Activated naive CD4-positive, alpha-beta T cell treated with anti-CD3 and anti-CD28 coated beads, Interleukin-2, amount 50 U/mL, for 16 hours (primary cell): Measurements from ENCODE around the gene FGF3.

Experiments used
- DNase-seq: peaks from one replicate; pipeline ENCODE4 v3.0.0-alpha.2; 2020

Gene FGF3

DNA sequence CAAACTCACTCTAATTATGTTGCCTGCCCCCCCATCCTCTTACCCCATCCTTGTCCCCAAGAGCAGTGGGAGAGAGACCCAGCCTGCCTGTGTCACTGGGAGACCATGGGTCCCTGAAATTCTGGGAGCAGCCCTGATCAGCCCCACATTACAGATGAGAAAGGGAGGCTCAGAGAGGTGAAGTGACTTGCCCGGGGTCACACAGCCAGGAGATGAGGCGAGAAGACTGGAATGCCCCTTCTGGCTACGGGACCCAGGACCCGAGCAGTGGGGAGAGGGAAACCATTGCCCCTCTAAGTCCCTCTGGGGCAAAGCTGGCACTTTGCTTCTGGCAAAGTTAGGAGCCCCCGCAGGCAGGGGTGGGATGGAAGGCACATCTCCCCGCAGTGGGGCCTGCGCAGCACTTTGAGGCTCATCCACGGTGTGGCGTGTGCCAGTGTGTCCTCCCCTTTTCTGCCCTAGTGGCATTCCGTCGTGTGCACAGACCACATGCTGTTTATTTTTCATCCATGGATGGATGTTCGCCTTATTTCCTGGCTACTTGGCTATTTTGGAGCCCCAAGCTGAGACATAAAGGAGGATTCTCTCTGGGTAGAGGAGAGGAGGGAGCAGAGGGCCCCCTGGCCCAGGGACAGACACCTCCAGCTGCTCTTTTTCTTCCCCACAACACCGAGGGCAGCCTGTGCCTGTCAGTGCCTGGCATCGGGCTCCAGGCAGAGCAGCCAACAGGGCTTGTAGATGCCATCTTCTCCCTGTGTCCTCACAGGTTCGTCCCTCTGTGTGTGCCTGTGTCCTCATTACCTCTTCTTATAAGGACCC lies 3.7 kb upstream of the FGF3 start:
- DNase-seq, result no peak

DNA sequence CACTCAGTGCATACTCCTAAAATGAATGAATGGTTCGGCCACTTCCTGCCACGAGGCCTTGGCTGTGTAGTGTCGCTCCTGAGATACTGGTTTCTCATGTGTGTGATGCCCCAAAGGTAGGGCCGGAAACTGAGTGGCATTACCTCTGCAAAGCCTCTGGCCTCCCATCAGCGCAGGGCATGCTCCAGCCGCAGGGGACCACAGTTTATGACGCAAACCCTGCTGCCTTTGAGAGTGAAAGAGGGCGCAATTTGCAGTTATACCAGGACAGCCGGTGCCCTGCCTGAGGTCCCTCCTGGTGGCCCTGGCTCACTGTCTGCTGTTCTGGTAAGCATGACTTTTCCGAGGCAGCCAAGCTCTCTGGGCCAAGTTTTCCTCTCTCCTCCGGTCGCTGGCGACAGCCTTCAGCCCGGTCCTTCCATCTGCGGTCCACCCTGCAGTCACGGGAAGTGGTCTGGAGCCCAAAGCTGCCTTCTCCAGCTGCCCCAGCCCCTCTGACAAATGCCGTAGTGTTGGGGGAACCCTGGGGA lies 2.4 kb upstream of the FGF3 start:
- DNase-seq, result no peak

DNA sequence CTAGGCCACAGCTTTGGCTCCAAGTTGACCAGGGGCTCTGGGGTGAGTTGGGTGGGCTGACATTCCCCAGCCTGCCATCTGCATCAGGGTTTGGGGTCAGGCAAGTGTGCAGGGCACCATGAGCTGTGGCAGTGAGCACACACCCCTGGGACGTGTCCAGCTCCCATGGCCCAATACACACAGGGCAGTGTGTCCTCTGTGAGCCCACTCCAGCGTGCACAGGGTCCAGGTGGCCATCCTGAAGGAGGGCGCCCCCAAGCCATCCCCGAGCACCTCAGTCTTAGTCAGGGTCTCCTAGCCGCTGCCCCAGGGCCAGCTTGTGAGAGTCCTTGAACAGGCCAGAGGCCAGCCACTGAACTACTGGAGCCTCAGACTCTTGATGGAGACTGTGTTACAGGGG lies 1.2 kb upstream of the FGF3 start:
- DNase-seq, result no peak

DNA sequence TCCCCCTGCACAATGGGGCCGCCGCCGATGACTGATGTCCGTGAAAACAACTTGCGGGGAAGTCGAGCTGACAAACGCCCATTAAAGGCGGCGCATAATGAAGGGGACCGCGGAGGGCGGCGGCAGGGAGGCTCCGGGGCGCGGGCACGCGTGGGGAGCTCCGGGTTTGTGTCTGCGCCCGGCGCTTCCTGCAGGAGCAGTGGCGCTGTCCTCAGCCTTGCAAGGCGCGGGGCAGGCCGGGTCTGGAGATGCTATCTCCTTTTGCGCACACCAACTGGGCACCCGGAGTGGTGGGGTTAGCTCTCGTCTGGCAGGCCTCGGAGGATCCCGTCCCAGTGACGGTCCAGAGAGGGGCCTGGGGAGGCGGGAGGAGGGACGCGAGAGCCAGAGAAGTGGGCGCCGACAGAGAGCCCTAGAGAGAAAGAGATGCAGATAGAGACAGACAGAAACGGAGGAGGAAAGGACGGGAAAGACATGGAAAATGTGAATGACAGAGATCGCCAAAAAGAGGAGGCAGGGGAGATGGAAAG lies 390 bp upstream of the FGF3 start:
- DNase-seq, result no peak

DNA sequence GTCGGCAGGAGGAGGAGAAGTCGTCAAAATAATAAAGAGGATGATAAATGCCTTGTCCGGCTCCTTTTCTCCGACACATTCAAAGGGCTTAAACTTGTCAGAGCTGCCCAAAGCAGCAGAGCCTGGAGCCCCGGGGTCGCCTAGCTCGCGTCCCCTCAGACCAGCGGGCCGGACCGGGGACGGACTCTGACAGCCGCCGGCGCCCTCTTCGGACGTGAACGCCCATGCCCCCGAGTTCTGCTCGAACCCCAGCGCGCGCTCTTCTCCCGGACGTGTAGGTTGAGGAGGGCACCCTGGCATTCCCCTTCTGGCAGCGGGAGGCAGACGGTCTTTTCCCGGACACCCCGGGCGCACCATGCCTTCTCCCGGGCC lies 999 bp downstream of the FGF3 start:
- no peak for DNase-seq

DNA sequence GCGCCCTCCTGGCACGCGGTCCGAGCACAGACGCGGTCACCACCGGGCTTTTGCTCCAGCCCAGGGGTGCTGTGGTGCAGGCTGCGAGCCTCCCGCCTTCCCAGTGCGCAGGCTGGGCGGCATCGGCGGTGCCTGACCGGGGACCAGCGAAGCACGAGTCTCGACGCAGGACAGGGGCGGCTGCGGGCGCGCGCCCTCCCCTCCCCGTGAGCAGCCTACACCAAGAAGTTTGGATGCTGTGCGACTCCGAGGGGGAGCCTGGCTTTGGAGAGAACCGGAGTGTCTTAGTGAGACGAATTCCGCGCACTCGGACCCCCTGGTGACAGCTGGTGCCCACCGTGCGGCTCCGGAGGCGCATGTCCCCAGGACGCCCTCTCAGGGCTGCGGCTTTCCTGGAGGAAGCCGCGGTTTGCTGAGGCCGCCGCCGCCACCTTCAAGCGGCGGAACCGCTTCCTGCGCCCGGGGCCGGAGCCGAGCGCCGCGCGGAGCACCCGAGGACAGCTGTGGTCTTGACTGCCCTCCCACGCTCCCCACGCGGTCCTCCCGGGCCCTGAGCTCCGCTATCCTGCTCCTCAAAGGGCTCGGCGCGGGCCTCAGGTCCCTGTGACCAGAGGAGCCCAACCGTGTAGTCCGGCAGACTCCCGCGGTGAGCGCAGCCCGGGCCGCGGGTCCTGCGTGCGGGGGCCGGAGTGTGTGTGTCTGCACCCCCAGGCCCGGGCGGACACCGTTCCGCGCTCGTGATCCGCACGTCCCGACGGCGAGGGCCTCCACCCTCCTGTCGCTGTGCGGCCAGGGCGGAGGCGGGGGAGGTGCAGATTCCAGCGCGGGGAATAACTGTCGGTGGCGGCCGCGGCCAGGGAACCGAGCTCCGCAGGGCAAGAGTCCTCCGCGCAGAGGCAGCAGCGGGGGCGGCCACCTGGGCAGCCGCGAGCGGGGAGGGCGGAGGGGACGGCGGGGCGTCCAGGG lies 1.7 kb downstream of the FGF3 start:
- DNase-seq, result no peak

DNA sequence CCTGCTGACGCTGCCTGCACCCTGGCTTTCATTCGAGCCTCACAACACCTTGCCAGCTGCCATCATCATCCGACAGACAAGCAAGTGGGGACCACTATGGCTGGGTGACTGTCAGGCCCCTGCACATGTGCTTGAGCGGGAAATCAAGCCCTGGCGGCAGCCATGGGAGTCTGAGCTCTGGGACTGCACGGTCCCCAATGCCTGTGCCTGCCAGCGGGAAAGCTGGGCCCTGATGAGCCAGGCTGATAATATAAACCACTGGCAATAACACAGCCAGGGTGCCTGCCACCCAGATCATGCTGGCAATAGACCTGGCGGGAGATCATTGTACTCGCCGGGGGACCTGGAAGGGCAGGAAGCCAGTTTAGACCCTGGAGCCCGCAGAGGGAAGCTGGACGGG lies 2.5 kb downstream of the FGF3 start:
- DNase-seq, result no peak

DNA sequence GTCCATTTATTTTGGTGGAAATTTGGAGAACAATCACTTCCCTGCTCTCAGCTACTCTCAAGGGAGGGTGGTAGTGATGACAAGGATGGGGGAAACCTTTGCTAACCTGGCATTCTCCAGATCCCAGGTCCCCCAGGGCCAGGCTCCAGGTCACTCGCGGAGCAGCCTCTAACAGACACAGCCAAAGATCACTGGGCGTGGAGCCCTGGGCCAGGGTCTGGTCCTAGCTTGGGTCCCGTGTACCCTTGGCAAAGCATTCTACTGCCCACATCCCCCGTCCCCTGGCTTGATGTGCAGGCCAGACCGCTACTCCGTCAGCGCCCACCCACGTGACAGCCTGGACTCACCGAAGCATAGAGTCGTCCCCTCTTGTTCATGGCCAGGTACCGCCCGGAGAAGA lies 3.2 kb downstream of the FGF3 start:
- DNase-seq, result no peak

DNA sequence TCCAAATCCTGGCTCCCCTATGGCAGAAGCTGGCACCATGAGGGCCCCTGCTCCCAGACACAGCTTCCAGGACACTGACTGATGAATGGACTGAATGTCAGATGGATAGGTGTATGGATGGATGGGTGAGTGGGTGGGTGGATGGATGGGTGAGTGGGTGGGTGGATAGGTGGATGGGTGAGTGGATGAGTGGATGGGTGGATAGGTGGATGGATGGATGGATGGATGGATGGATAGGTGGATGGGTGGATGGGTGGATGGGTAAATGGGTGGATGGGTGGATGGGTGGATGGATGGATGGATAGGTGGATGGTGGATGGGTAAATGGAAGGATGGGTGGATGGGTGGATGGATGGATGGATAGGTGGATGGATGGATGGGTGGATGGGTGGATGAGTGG lies 4.3 kb downstream of the FGF3 start:
- DNase-seq, result no peak

DNA sequence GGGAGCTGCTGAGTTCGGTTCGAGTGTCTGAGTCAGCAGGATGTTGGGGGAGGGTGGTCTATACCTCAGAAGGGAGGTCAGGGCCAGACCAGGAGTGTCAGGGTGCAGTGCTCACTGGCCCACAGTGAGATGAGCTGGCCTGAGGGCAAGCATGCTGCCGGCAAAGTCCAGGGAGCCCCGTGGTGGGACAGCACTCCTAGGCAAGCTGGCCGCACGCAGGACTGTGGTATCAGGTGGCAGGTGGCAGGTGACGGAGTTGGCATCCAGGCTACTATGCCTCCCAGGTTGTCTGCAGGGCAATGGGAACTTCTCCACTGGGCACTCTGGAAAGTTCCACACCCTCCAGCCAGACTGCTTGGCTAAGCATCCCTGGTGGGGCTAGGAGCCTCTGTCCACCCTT lies 4.8 kb downstream of the FGF3 start:
- no peak for DNase-seq

DNA sequence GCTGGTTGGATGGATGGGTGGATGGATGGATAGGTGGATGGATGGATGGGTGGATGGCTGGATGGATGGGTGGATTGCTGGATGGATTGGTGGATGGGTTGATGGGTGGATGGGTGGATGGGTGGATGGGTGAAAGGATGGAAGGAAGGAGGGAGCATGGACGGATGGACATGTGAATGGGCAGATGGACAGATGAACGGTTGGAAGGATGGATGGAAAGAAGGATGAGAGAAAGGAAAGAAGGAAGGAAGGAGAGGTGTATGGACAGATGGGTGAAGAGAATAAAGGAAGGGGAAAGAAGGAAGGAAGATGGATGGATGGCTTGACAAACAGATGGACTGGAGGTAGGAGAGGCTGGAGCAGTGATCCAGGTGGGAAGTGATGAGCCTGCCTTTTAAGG lies 5.4 kb downstream of the FGF3 start:
- no peak for DNase-seq

DNA sequence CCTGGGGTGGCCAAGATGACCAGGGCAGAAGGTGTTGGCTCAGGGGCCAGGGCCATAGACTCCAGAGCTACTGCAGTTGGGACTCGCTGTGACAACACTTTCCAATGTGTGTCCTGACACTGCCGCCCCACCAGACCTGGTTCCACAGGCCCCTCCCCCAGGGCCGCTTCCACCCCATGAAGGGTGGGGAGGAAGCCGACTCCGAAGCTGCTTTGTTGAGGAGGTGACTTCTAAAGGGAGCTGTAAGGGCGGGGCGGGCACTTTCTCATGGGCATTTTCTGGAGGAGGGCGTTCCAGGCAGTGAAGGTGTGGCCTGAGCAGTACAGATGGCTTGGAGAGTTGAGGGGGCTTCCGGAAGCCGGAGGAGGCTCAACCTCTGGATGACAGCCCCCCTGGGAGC lies 6.3 kb downstream of the FGF3 start:
- no peak for DNase-seq

DNA sequence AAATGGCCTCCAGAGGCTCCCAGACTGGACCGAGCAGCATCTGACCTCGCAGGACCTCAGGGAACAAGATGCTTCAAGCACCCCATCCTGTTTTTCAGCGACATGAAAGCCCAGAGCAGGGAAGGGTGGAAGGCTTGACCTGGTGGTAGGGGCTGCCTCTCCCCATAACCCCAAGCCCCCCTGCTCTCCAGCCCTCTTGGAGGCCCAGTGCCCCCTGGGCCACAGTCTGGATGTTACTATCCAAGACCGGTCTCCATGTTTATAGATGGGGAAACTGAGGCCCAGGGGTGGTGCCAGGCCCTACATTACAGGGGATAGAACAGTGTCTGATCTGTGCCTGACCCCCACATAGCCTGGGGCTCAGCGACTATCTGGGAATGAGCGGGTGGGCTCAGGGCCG lies 7.0 kb downstream of the FGF3 start:
- DNase-seq, result no peak

DNA sequence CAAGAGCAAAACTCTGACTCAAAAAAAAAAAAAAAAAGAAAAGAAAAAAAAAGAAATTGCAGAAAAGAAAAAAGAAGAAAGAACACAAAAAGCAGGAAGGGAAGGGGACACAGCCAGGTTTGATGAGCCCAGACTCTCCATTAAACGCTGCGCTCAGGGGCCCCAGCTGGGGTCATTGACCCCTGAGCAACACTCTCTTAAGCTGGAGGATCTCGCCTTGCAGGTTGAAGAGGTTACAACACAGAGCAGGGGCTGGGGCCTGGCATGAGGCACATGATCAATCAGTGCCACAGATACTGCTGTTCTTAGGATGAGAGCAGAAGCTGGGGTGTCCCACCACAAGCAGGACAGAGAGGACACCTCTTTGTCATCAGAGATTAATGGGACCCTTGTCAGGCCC lies 7.8 kb downstream of the FGF3 start:
- no peak for DNase-seq

DNA sequence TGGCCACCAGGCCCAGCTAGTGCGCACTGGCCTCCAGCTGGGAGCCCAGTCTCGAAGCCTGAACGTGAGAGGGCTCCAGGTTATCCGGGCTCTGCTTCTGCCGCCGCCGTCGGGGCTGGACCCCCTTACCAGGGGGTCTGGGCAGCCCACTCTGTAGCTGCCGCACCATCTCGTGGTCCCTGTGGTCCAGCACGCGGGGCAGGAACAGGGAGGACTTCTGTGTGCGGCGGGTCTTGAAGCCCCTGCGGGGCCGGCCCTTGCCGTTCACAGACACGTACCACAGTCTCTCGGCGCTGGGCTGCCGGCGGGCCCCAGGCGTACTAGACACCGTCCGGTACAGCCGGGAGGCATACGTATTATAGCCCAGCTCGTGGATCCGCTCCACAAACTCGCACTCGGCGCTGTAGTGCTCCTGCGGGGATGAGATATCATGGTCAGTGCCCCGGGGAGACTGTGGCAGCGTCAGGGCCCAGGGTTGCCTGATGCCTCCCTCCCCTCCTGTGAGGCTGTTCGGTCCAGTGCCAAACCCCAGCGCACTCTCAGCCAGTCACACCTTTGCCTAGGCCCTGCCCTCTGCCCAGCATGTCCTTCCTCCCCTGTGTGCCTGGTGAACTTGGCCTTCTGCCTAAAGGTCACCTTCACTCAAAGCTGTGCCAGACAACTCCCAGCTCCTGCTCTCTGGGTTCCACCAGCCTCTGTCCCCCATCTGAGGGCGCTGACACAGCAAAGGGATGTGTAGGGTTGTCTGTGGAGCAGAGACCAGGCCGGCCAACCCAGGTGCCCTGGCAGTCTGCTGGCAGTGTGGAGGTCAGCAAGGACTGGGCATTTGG lies 8.7 kb downstream of the FGF3 start:
- DNase-seq, result no peak

DNA sequence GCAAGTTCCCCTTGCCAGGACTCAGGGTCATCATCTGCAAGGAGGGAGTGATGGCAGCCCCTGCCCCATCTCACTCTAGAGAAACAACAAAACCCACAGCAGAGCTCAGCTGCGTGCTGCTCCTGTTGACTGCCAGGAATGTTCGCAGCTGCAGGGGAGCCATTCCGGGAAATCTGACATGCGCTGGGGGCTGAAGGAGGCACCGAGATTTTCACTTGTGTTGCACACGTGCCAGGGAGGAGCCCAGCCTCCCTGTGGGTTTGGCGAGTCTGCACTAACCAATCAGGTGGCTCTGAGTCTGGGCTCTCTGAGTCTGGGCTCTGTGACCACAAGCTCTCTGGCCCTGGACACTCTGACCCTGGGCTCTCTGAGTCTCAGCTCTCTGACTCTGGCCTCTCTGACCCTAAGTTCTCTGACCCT lies 10.5 kb downstream of the FGF3 start:
- no peak for DNase-seq

DNA sequence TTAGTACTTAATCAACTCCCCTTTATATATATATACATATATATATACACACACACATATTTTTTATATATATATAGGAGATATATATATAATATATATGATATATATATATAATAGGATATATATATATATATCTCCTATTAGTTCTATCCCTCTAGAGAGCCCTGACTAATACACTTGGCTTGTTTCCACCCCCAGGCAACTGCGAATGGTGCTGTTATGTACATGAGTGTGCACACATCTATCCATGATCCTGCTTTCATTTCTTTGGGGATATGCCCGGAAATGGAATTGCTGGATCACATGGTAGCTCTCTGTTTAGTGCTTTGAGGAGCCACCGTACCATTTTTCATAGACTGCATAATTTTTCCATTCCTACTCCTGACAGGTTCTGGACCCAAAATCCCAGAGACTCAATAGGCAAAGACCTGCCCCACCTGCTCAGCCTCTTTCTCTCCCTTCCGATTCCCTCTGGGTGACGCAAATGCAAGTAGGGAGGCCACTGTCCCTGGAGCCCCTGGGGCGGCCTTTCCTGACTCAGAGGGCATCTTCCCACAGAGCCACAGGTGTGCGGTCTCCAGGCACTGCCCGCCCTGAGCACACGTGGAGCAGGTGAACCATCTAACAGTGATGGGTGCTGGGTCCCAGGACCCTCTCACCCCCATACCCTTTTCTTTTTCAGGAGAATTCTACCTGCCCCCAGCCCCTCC lies 12.0 kb downstream of the FGF3 start:
- no peak for DNase-seq

DNA sequence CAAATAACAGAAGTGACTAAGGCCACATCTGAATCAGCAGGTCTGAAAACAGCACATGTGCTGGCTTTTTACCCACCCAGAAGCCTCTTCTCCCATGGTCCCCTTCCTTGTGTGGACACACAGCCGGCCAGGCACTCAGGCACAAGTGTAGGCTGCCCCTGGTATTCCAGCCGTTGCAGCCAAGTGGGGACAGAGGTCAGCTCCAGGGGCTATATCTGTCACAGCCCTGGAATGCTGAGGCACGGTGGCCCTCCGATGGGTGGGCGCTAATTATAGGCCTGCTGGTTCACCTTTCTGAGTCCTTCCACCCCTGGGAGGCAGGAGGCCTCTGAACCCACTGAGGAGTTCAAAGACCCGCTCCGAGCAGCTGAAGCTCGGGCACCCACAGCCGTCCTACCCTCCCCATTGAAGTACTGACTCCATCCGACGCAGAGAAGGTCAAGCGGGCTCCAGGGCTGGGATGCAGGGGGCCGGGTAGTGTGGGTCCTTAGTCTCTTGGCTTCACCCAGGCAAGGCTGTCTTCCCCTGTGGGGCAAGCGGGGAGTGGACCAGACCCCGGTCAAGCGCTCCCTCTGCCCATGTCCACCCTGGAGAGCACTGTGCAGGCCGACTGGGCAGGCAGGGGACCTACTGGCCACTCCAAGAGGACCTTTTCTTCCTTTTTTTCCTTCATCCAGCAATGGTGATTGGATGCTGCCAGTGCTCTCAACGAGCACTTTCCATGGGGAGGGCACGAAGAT lies 14.3 kb downstream of the FGF3 start:
- no peak for DNase-seq

DNA sequence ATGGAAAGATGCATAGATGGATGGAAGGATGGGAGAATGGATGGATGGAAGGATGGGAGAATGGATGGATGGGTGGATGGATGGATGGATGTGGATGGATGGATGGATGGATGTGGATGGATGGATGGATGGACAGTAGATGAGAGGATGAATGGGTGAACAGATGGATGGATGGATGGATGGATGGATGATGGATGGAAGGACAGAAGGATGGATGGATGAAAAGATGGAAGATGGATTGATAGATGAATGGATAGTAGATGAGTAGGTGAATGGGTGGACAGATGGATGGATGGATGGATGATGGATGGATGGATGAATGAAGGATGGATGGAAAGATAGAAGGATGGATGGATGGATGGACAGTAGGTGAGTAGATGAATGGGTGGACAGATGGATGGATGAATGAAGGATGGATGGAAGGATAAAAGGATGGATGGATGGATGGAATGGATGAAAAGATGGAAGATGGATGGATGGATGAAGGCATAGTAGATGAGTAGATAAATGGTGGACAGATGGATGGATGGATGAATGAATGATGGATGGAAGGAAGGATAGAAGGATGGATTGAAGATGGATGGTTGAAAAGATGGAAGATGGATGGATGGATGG lies 15.5 kb downstream of the FGF3 start:
- DNase-seq, result no peak

DNA sequence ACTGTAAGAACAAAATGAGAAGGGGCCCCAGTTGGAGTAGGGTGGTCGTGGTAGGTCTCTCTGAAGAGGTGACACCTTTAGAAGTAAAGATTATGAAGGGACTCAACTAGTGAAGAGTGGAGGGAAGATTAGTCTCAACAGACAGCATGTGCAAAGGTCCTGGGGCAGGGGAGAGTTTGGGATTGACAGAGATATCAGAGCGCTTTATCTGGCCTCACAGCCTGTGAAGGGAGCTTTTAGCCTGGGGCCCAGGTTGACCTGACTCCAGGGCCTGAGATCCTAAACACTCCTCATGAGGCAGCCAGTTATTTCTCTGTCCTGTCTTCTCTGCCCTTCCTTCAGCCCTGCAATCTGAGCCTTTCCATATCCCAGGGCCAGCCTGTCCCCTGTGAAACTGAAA lies 16.2 kb downstream of the FGF3 start:
- no peak for DNase-seq

DNA sequence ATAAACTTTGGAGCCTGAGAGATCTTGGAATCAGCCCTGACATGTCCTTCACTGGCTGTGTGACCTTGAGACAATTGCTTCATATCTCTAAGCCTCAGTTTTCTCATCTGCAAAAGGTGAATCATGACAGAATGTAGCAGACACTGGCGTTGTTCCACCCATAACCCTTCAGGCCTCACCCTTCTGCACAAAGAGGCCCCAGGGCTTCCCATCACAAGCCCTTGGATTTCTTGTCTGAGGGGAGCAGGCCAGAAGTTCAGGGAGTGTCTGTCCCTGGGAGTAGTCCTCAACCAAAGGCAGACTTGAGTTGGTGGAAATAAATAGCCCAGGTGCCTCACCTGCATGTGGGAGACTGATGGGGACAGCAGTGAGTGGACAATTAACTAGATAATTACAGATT lies 16.6 kb downstream of the FGF3 start:
- no peak for DNase-seq
